RWPE2 (cell line): Measurements from ENCODE around the gene TMEM259.

Experiments
- ATAC-seq: fragments of 200-7000 bp; cut with Tn5 transposase; 3 replicates; pipeline ENCODE4 v1.9.1; 2021; ENCODE audit warnings: low read depth
- DNase-seq: peaks from one replicate; pipeline ENCODE4 v3.0.0-alpha.2; 2020; ENCODE audit warnings: low spot score
- H3K27ac ChIP-seq: fragments of 450-650 bp; 2 replicates; pipeline ENCODE4 v1.5.1; 2017; ENCODE audit warnings: mild to moderate bottlenecking; ENCODE audit not compliant: poor library complexity, severe bottlenecking
- H3K27me3 ChIP-seq: fragments of 250-450 bp; sonication (Bioruptor Pico); 2 replicates; pipeline ENCODE4 v1.5.1; 2021; ENCODE audit warnings: mild to moderate bottlenecking, moderate library complexity; ENCODE audit not compliant: insufficient read depth, poor library complexity, severe bottlenecking
- H3K36me3 ChIP-seq: fragments of 250-450 bp; sonication (Bioruptor Pico); 2 replicates; pipeline ENCODE4 v1.5.1; 2020; ENCODE audit warnings: low read depth, mild to moderate bottlenecking, moderate library complexity
- H3K4me1 ChIP-seq: fragments of 250-450 bp; sonication (Bioruptor Pico); 2 replicates; pipeline ENCODE4 v1.5.1; 2021; ENCODE audit warnings: mild to moderate bottlenecking, moderate library complexity; ENCODE audit not compliant: insufficient read depth, poor library complexity, severe bottlenecking
- H3K4me3 ChIP-seq: fragments of 250-450 bp; sonication (Bioruptor Pico); 2 replicates; pipeline ENCODE4 v1.5.1; 2021; ENCODE audit warnings: mild to moderate bottlenecking, moderate library complexity; ENCODE audit not compliant: severe bottlenecking
- H3K9me3 ChIP-seq: fragments of 250-450 bp; sonication (Bioruptor Pico); 2 replicates; pipeline ENCODE4 v1.5.1; 2021; ENCODE audit warnings: mild to moderate bottlenecking, moderate library complexity; ENCODE audit not compliant: severe bottlenecking
- CTCF ChIP-seq: fragments of 450-650 bp; IDR thresholded peaks from one replicate; pipeline ENCODE4 v1.5.1; 2017; ENCODE audit warnings: mild to moderate bottlenecking, moderate library complexity; ENCODE audit not compliant: poor library complexity, severe bottlenecking

Gene TMEM259

GRCh38 chr19:1019980-1020867, 699 bp downstream of the TMEM259 start:
- TF ChIP-seq CTCF, result no peak
- Histone ChIP-seq H3K27ac (peak overlapping the region; percentile 84), H3K36me3 (no peaks in the 10 kb centered on the region; the same call in 1 of the 2 replicates), H3K4me1 (peaks cover 23% of the 10 kb centered on the region), H3K27me3 (no peaks in the 10 kb centered on the region), H3K4me3 (peak overlapping the region; percentile 62), H3K9me3 (no peaks in the 10 kb centered on the region)
- no peak for ATAC-seq
- DNase-seq, result no peak

- H3K36me3 ChIP-seq, result peaks cover 5% of the 10 kb centered on the region
- ATAC-seq, result no peak
- no peak for DNase-seq
- H3K27me3 ChIP-seq, result no peaks in the 10 kb centered on the region
- H3K9me3 ChIP-seq, result no peaks in the 10 kb centered on the region
- H3K27ac ChIP-seq, result peak overlapping the region; percentile 84
- peak overlapping the region; percentile 62 for H3K4me3 ChIP-seq
- peaks cover 23% of the 10 kb centered on the region for H3K4me1 ChIP-seq
- no peak for TF ChIP-seq CTCF
Measured at GRCh38 chr19:1019616-1019961, 1.3 kb downstream of the TMEM259 start.

- H3K27me3 ChIP-seq, result no peaks in the 10 kb centered on the region
- H3K4me1 ChIP-seq, result peaks cover 23% of the 10 kb centered on the region
- DNase-seq (no peak), ATAC-seq (no peak)
- H3K36me3 ChIP-seq, result peaks cover 10% of the 10 kb centered on the region
- H3K9me3 ChIP-seq, result no peaks in the 10 kb centered on the region
- H3K27ac ChIP-seq, result peak overlapping the region; percentile 84
- TF ChIP-seq CTCF, result no peak
- H3K4me3 ChIP-seq, result peak overlapping the region; percentile 62
Measured at GRCh38 chr19:1018932-1019615, 1.8 kb downstream of the TMEM259 start.

- Histone ChIP-seq H3K4me3 (no peak overlapping the region), H3K9me3 (no peaks in the 10 kb centered on the region), H3K4me1 (peaks cover 23% of the 10 kb centered on the region), H3K36me3 (peaks cover 14% of the 10 kb centered on the region), H3K27me3 (no peaks in the 10 kb centered on the region), H3K27ac (peak overlapping the region; percentile 84)
- TF ChIP-seq CTCF, result no peak
- no peak for ATAC-seq
- DNase-seq, result no peak
Measured at GRCh38 chr19:1018393-1018792, 2.5 kb downstream of the TMEM259 start.

- H3K36me3 ChIP-seq, result peaks cover 16% of the 10 kb centered on the region
- peaks cover 23% of the 10 kb centered on the region for H3K4me1 ChIP-seq
- H3K27ac ChIP-seq, result peak overlapping the region; percentile 84
- TF ChIP-seq CTCF, result no peak
- no peaks in the 10 kb centered on the region for H3K9me3 ChIP-seq
- ATAC-seq, result no peak
- DNase-seq, result no peak
- H3K27me3 ChIP-seq, result no peaks in the 10 kb centered on the region
- H3K4me3 ChIP-seq, result no peak overlapping the region
Measured at GRCh38 chr19:1017906-1018305, 3.0 kb downstream of the TMEM259 start.
